BJ (cell line): ENCODE measurements around the gene TIAM2. TPM values are rescaled to one million over a fixed set of nuclear protein-coding genes. Genes with fewer than 3 reads are reported as not detected.
"Not testable (repeated sequence)": the region's sequence is repeated elsewhere in the genome, so short reads cannot be mapped to it uniquely, and the experiment has no call there.

Source experiments
- CTCF ChIA-PET: fragments of 350-600 bp; formaldehyde crosslinking; extraction: SDS; loops from one replicate; lab custom pipeline; 2021; ENCODE audit warnings: antibody characterized with exemption, inconsistent platforms; lab: Yijun Ruan, JAX
- POLR2A ChIA-PET: fragments of 300-600 bp; sonication (Branson Sonifier 250); formaldehyde crosslinking; extraction: SDS; loops from one replicate; lab custom pipeline; 2021; ENCODE audit warnings: antibody characterized with exemption; lab: Charles Lee
- DNase-seq: peaks from one replicate; pipeline ENCODE4 v3.0.0-alpha.2; 2011; ENCODE audit warnings: low read depth
- H3K27me3 ChIP-seq: 2 replicates; pipeline ENCODE4 v1.6.0; 2011; ENCODE audit warnings: low read length; ENCODE audit not compliant: control insufficient read depth, insufficient read depth
- H3K36me3 ChIP-seq: 2 replicates; pipeline ENCODE4 v1.5.1; 2011; ENCODE audit warnings: low read length; ENCODE audit not compliant: control insufficient read depth, insufficient read depth
- H3K4me3 ChIP-seq: 2 replicates; pipeline ENCODE4 v1.5.1; 2011; ENCODE audit warnings: low read depth, mild to moderate bottlenecking, control low read depth, low read length
- polyA plus RNA-seq: library from polyadenylated mRNA; depleted of rRNA; stranded (reverse); fragments of >200 nt; gene quantifications from 2 replicates; pipeline ENCODE4 v1.2.3, GENCODE V29; 2011
- TF ChIP-seq, protein P1 (sequence below): IDR thresholded peaks from 2 replicates; pipeline ENCODE4 v1.5.1; 2011; ENCODE audit warnings: low read depth, mild to moderate bottlenecking, control low read depth, inconsistent platforms, low read length, moderate library complexity; ENCODE audit not compliant: insufficient read depth

TIAM2 gene
- polyA plus RNA-seq, 1 experiment, result 4.6 TPM

GRCh38 chr6:155216312-155217046 is 221.4 kb downstream of the TIAM2 start:
- CTCF ChIA-PET, result no interaction called here
- POLR2A ChIA-PET, result no interaction called here
- H3K36me3 ChIP-seq, result no peaks in the 10 kb centered on the region; the same call in 1 of the 2 replicates
- H3K27me3 ChIP-seq, result no peaks in the 10 kb centered on the region
- no peak for DNase-seq
- TF ChIP-seq, protein P1, sequence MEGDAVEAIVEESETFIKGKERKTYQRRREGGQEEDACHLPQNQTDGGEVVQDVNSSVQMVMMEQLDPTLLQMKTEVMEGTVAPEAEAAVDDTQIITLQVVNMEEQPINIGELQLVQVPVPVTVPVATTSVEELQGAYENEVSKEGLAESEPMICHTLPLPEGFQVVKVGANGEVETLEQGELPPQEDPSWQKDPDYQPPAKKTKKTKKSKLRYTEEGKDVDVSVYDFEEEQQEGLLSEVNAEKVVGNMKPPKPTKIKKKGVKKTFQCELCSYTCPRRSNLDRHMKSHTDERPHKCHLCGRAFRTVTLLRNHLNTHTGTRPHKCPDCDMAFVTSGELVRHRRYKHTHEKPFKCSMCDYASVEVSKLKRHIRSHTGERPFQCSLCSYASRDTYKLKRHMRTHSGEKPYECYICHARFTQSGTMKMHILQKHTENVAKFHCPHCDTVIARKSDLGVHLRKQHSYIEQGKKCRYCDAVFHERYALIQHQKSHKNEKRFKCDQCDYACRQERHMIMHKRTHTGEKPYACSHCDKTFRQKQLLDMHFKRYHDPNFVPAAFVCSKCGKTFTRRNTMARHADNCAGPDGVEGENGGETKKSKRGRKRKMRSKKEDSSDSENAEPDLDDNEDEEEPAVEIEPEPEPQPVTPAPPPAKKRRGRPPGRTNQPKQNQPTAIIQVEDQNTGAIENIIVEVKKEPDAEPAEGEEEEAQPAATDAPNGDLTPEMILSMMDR, result no peak
- no peak overlapping the region for H3K4me3 ChIP-seq

DNA sequence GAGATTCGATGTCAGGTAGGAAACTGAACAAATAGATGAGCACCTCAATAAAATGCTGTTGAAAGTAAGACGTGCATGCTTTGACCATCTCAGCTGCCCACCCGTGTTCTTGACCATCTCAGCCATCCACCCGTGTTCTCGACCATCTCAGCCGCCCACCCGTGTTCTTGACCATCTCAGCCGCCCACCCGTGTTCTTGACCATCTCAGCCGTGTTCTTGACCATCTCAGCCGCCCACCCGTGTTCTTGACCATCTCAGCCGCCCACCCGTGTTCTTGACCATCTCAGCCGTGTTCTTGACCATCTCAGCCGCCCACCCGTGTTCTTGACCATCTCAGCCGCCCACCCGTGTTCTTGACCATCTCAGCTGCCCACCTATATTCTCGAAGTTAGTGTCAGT is 223.6 kb downstream of the TIAM2 start:
- CTCF ChIA-PET, H3K27me3 ChIP-seq, H3K36me3 ChIP-seq, DNase-seq, H3K4me3 ChIP-seq, POLR2A ChIA-PET: not testable (repeated sequence)

DNA sequence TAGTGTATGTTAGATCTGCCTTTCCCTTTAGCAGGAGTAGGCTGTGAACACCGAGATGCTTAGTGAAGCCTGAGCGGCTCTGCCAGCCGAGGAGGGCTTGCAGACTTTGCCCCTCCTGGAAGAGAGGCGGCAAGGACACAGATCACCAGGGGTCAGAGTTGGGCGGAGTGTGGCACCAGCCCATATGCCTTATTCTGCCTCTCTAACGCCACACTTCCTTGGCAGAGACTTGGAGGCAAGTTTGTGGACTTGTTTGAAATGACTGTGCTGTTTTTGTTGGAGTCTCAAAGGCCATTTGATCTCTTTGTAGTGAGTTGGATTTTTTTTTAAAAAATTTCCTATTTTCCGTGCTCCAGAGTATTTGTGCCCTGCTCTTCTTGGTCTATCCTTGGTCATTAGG is 224.2 kb downstream of the TIAM2 start:
- ChIA-PET POLR2A (no interaction called here), CTCF (no interaction called here)
- DNase-seq, result no peak
- TF ChIP-seq, protein P1, result no peak
- Histone ChIP-seq H3K4me3 (no peak overlapping the region), H3K27me3 (no peaks in the 10 kb centered on the region), H3K36me3 (no peaks in the 10 kb centered on the region; the same call in 1 of the 2 replicates)

- Histone ChIP-seq H3K27me3 (no peaks in the 10 kb centered on the region), H3K4me3 (no peak overlapping the region), H3K36me3 (no peaks in the 10 kb centered on the region; the same call in 1 of the 2 replicates)
- CTCF ChIA-PET, result no interaction called here
- TF ChIP-seq, protein P1, result no peak
- POLR2A ChIA-PET, result no interaction called here
- DNase-seq, result no peak
These were observed 224.8 kb downstream of the TIAM2 start for GRCh38 chr6:155219858-155220301.

GRCh38 chr6:155221086-155221485 is 226.0 kb downstream of the TIAM2 start:
- Histone ChIP-seq H3K36me3 (no peaks in the 10 kb centered on the region; the same call in 1 of the 2 replicates), H3K4me3 (no peak overlapping the region), H3K27me3 (no peaks in the 10 kb centered on the region)
- ChIA-PET CTCF (no interaction called here), POLR2A (no interaction called here)
- TF ChIP-seq, protein P1, result no peak
- DNase-seq, result no peak
